Measurements from ENCODE around the gene INHA. TPM values are rescaled to one million over a fixed set of nuclear protein-coding genes. Genes with fewer than 3 reads are reported as not detected.

INHA gene
- total and polyA plus RNA-seq, 12 donors, result 18.9 to 704 (median 43.1) TPM

- Histone ChIP-seq H3K4me3 (no peak overlapping the region), H3K27me3 (no peaks in the 10 kb centered on the region), H3K4me1 (replicated peaks in 1 of 2) (peaks cover 3 to 4% of the 10 kb centered on the region in 2 donors), H3K9me3 (replicated peaks in 1 of 3) (no peaks in the 10 kb centered on the region), H3K27ac (no peak overlapping the region), H3K36me3 (replicated peaks in 1 of 2) (no peaks in the 10 kb centered on the region)
- TF ChIP-seq CTCF (IDR thresholded peaks at IDR 0.05) (no peak), POLR2A (IDR thresholded peaks at IDR 0.05) (no peak)
- intact Hi-C loops (cut with DNase I), result no loop called here
- peak in 1 of 7 donors; percentile 68 for DNase-seq
- WGBS, 4 donors, result 77 to 87% (median 81%) methylated on average over 6 of the region's 6 CpGs
Measured at GRCh38 chr2:219592736-219593135, 20.6 kb downstream of the INHA start.

- no peaks in the 10 kb centered on the region for H3K9me3 ChIP-seq (replicated peaks in 1 of 3)
- no peak overlapping the region for H3K27ac ChIP-seq
- TF ChIP-seq POLR2A (IDR thresholded peaks at IDR 0.05) (no peak), CTCF (IDR thresholded peaks at IDR 0.05) (no peak)
- peaks cover 3 to 4% of the 10 kb centered on the region in 2 donors for H3K4me1 ChIP-seq (replicated peaks in 1 of 2)
- no peaks in the 10 kb centered on the region for H3K27me3 ChIP-seq
- no peak for DNase-seq
- H3K36me3 ChIP-seq (replicated peaks in 1 of 2), result no peaks in the 10 kb centered on the region
- intact Hi-C loops (cut with DNase I), result no loop called here
- WGBS, 4 donors, result 59 to 84% (median 79%) methylated on average over 2 of the region's 2 CpGs
- no peak overlapping the region for H3K4me3 ChIP-seq
Measured at GRCh38 chr2:219593154-219593553, 21.0 kb downstream of the INHA start.

- 34 to 45% (median 39%) methylated on average over 2 to 3 of the region's 3 CpGs for WGBS, 4 donors
Measured at GRCh38 chr2:219595256-219595655, 23.1 kb downstream of the INHA start.

GRCh38 chr2:219596954-219597551 lies 24.9 kb downstream of the INHA start:
- H3K4me3 ChIP-seq, result peak overlapping the region in 3 of 4 donors; percentile 47 to 93 (median 58)
- intact Hi-C loops (cut with DNase I), result no loop called here
- DNase-seq, result peak in 1 of 7 donors; percentile 27
- no peaks in the 10 kb centered on the region for H3K27me3 ChIP-seq
- H3K36me3 ChIP-seq (replicated peaks in 1 of 2), result peaks cover 0 to 7% of the 10 kb centered on the region in 2 donors
- no peaks in the 10 kb centered on the region for H3K9me3 ChIP-seq (replicated peaks in 1 of 3)
- TF ChIP-seq CTCF (IDR thresholded peaks at IDR 0.05) (no peak), POLR2A (IDR thresholded peaks at IDR 0.05) (no peak)
- H3K27ac ChIP-seq, result peak overlapping the region; percentile 81 to 98 (median 92)
- 6 to 9% (median 8%) methylated on average over 19 of the region's 19 CpGs for WGBS, 4 donors
- H3K4me1 ChIP-seq (replicated peaks in 1 of 2), result peaks cover 4 to 10% of the 10 kb centered on the region in 2 donors

More at GRCh38 chr2:219595256-219595655, 23.1 kb downstream of the INHA start:
- H3K4me1 ChIP-seq (replicated peaks in 1 of 2), result peaks cover 4 to 10% of the 10 kb centered on the region in 2 donors
- TF ChIP-seq CTCF (IDR thresholded peaks at IDR 0.05), result no peak
- H3K36me3 ChIP-seq (replicated peaks in 1 of 2), result no peaks in the 10 kb centered on the region
- H3K27ac ChIP-seq, result peak overlapping the region in 2 of 5 donors; percentile 1 to 11
- no peak overlapping the region for H3K4me3 ChIP-seq
- intact Hi-C loops (cut with DNase I), result no loop called here
- no peak for DNase-seq
- H3K9me3 ChIP-seq (replicated peaks in 1 of 3), result no peaks in the 10 kb centered on the region
- H3K27me3 ChIP-seq, result no peaks in the 10 kb centered on the region

Measured in adrenal gland (tissue), 12 donors.